Activated effector memory CD4-positive, alpha-beta T cell treated with anti-CD3 and anti-CD28 coated beads, Interleukin-2, amount 50 U/mL, for 16 hours (primary cell): Measurements from ENCODE around the gene COA7.

ENCODE experiments used
- DNase-seq: peaks from one replicate; pipeline ENCODE4 v3.0.0-alpha.2; 2020

COA7 gene

GRCh38 chr1:52667984-52668383, 30.2 kb downstream of the COA7 start:
- no peak for DNase-seq

GRCh38 chr1:52667290-52667689, 30.9 kb downstream of the COA7 start:
- no peak for DNase-seq

DNA sequence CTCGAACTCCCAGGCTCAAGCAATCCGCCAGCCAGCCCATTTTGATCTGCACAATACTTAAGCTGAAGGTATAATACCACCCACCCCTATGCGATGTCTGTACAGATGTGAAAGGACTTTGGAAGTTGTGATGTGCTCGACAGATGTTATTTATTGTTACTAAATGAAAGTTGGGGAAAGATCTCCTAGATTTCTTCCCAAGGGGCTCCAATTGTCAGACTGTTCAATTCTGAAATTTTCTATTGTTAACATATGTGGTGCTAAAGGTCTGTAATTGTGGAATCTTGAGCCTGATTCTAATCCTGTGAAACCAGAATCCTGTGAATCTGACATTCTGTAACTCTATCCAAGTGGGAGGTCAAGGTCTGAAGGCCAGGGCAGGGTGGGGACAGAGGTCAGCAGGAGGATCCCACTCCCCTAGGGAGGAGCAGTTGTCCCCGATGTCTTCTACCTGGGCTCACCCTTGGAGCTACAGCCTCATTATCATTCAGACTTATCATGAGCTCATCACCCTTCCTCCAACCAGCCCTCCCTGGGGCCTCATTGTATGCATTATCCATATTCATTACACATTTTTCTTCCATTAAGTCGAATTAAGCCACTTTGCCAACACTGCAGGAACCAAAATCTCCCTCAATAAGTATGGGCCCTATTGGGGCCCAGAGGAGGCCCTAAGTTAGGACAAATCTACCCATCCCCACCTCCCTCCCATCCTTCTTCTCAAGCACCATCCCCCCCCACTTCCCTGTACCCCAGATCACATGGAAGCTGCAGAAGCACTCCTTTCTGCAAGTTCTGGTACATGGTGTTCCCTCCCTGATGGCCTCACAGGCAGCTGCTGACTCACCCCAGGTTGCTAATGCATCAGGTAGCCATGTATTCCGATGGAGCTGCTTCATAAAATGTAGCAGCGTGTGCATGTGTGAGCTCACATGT, 32.9 kb downstream of the COA7 start:
- no peak for DNase-seq

DNA sequence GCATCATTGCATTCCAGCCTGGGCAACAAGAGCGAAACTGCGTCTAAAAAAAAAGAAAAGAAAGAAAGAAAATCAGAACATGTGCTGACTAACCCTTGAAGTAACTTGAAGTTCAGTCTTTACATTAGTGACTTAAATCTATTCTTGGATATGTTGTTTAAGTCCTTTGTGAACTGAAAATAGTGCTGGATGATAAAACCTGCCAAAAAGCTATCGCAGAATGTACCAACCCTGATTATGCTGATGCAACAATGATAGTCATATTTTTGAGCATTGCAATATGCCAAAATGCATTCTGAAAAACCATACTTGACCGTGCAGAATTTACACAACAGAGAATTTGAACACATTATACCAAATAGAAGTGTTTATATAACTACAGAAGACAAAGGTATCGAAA, 34.4 kb downstream of the COA7 start:
- DNase-seq: no peak

DNA sequence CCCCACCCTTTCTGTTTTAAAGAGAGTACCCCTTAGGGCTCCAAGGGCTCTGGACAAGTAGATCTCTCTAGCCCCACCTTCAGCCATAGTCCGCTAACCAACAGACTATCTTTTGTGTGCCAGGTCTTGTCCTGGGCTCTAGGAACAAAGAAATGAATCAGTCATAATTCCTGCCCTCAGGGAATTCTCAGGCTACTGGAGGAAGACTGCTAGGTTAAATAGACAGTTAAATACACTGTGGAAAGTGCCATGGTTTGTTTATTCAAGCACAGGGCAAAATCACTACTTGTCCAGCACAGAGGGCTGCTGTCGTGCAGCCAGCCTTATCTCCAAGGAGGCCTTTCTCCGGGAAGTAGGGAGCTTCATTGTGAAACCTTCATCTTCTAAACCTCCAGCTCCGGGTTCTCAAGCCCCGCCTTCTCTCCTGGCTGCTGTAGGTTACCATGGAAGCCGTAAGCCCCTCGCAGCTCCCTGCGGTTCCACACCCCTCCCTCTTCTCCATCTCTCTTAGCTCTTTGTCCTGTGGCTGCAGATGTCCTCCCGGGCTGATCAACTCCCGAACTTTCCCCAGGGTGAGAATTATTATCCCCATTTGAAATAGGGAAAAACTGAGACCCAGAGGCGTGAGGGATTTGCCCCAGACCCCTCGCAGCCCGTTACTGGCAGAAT, 35.4 kb downstream of the COA7 start:
- DNase-seq: no peak

GRCh38 chr1:52660807-52661206, 37.3 kb downstream of the COA7 start:
- no peak for DNase-seq

GRCh38 chr1:52659851-52660596, 38.1 kb downstream of the COA7 start:
- DNase-seq: no peak

DNA sequence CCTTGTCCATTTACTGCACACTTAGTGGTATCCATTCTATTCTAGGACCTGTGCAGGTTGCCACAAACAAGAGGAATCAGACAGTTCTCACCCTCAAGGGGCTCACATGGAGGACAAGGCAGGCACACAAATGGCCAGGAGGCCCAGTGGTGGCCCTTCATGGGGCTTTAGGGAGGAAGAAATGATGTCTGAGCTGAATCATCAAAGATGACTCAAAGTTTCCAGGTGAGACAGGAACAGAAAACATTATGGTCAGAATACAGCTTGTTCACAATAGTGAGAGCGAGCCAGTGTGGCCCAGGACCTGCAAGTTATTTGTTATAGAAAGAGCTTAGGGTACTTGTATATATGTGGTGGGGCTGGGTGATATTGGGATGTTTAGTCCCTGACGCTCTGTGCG, 38.8 kb downstream of the COA7 start:
- DNase-seq: no peak

DNA sequence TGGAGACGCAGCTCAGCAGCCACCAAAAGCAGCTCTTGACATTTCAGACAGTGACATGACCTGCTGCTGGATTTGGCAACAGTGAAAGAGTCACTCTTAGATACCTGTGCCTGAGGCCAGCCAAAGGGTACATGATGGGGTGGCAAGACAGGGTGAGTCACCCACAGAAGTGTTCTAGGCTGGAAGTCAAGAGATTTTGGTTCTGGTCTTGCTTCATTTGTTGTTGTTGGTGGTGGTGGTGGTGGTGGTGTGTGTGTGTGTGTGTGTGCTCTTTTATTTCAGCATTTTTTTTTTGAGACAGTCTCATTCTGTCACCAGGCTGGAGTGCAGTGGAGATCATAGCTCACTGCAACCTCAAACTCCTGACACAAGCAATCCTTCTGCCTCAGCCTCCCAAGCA, 39.4 kb downstream of the COA7 start:
- DNase-seq: no peak

DNA sequence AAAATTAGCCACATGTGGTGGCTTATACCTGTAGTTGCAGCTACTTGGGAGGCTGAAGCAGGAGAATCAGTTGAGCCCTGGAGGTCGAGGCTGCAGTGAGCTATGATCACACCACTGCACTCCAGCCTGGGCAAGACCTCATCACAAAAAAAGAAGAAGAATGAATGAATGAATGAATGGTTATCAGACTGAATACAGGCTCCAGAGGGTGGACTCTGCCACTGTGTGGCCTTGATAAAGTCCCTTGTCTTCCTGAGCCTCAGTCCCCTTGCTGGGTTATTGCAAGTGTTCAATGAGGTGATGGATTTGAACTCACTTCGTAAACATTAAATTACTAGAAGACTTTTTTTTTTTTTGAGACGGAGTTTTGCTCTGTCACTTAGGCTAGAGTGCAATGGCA, 40.4 kb downstream of the COA7 start:
- no peak for DNase-seq

DNA sequence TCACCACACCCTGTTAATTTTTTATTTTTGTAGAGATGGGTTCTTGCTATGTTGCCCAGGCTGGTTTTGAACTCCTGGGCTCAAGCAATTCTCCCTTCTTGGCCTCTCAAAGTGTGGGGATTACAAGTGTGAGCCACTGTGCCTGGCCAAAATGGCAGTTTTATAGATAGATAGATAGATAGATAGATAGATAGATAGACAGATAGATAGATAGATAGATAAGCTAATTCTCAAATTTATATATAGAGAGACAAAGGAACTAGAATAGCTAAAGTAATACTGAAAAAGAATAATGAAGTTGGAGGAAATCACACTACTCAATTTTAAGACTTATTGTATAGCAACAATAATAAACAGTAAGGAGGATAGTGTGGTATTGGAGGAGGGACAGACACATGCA, 44.1 kb downstream of the COA7 start:
- no peak for DNase-seq

DNA sequence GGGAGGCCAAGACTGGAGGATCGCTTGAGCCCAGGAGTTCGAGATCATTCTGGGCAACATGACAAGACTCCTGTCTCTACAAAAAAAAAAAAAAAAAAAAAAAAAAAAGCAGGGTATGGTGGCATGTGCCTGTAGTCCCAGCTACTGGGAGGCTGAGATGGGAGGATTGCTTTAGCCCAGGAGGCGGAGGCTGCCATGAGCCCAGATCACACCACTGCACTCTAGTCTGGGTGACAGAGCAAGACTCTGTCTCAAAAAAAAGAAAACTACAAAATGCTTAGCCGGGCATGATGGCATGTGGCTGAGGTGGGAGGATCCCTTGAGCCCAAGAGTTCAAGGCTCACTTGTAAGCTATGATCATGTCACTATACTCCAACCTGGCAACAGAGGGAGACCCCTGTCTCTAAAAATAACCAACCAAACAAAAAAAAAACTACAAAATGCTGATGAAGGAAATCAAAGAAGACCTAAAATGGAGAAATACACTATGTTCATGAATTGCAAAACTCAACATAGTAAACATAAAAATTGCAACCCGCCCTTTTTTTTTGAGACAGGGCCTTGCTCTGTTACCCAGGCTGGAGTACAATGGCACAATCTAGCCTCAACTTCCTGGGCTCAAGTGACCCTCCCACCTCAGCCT, 44.8 kb downstream of the COA7 start:
- DNase-seq: no peak

DNA sequence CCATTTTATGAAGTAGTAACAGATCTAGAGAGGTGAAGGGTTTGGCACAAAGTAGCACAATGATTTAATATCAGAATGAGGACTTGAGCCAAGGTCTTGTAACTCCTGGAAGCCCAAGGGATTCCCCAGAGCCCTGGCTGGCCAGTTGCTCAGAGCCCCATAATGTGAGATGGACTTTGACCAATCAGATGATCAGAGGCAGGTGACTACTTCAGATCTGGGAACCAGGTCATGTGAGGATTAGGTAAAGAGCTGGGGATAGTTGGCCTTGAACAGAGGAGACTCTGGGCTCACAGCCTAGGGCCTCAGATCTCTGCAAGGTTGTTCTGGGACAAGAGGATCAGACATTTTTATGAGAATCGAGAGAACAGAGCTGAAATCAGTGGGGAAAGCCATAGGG, 46.2 kb downstream of the COA7 start:
- no peak for DNase-seq

- no peak for DNase-seq
Measured at GRCh38 chr1:52645261-52645660, 52.9 kb downstream of the COA7 start.

DNA sequence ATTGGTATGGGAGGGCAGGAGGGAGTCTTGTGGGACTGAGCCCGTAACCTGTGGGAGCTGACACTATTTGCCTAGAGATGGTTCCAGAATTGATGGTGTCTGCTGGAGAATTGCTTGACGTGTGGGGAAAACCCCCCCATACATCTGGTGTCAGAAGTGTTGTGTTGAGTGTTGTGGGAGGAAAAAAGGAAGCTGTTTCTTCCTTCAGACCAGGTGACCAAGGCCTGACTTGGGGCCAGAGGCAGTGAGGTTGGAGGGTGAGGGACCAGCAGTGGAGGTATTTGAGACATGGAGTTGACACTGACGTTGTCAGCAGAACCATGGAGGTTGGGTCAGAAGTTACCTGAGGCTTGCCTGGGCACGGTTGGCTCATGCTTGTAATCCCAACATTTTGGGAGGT, 56.8 kb downstream of the COA7 start:
- no peak for DNase-seq

DNA sequence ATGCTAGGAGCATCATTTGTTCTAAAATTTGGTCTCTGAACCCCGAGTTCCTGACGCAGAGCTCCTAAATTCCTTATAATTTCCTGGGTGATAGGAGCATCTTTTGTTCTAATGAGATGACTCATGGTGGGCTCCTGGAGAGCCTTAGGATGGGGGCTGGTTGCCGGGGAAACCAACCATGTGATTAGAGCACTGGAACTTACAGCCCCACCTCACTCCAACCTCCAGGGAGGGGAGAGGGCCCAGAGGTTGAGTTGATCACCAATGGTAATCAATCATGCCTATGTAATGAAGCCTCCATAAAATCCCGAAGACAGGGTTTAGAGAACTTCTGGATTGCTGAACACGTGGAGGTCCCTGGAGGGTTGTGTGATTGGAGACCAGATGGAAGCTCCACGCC, 57.5 kb downstream of the COA7 start:
- DNase-seq: no peak

GRCh38 chr1:52637946-52638345, 60.2 kb downstream of the COA7 start:
- no peak for DNase-seq

DNA sequence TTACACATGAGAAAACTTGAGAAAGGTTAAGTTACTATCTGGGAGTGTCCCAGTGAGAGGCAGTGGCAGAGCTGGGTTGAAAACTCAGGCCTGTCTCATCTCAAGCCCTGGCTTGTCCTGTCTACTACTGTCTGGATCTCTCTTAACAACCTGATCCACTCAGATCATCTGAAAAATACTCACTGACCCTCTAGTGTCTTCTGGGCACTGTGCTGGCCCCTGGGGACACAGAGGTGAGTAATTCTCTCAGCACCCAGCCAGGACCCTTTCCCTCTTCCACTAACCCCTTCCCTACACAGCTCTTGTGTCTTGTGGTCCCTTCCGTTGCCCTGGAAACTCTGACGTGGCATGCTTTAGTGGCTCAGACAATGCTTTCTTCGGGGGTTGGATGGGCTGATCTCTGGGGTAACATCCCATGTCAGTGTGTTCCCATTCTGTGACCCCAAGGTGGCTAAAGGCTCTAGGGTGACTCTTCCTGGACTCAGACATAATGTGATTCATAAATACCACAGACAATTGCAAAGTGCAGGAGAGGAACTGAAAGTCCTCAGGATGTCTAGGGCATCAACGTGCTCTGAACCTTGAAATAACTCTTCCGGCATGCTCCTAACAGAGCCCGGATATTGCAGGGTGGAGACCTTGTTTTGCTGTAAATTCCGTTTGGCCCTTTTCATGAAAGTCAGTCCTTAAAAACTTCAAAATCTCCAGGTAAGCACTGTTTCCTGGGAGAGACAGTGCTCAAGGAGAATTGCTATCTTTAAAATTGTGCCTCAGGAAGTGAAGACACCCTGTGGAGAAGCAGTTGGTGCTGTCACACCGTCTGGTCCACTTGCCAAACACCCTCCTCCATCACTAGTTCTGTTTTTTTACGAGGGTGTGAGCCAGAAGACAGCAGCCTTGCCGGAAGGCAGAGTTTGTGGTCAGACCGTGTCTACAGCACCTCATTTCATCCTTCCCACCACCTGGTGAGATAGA, 61.1 kb downstream of the COA7 start:
- peak; percentile 85 for DNase-seq

DNA sequence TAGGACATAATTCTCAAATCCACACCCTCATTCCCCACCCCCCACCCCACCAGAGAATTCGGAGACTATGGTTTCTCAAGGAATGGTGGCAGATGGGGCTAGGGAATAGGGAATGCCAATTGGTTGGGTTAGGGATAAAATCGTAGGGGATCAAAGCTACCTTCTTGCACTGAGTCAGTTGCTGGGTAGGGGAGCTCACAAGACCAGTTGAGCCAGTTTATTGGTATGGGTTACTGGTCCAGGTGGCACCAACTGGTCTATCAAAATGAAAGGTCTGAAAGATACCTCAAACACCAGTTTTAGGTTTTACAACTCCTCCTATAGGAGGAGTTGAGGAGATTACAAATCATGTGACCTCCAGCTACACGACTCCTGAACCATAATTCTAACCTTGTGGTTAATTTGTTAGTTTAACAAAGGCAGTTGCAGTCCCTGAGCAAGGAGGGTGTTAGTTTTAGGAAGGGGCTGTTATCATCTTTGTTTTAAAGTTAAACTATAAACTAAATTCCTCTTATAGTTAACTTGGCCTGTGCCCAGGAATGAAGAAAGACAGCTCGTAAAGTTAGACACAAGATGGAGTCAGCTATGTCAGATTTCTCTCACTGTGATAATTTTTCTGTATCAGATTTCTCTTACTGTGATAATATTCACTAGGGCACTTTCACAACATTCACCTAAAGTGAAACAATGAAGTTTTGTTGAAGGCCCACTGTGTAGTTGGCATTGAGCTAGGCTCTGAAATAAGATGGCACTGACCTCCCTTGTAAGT, 62.6 kb downstream of the COA7 start:
- DNase-seq: no peak
